ENCODE measurements around the gene ZFP69B. TPM values are rescaled to one million over a fixed set of nuclear protein-coding genes. Genes with fewer than 3 reads are reported as not detected.

Gene ZFP69B
- total and polyA plus RNA-seq, 2 of the 8 experiments (the other 6 are each of a cell fraction or from before 2014, with no cell fraction given): 1.7 to 8.2 TPM

- TF ChIP-seq USF2 (IDR thresholded peaks at IDR 0.05; ENCODE audit: low read length): no peak
- 0 out of 2 replicates have a peak, but pooled peaks have one; percentile 62 for TF ChIP-seq TAF1 (IDR thresholded peaks at IDR 0.05; ENCODE audit: low read depth, low read length)
- TF ChIP-seq CEBPB (IDR thresholded peaks at IDR 0.05; ENCODE audit: low read depth, low read length): no peak
- TF ChIP-seq SP2 (IDR thresholded peaks at IDR 0.05; ENCODE audit: low read length): no peak
- TF ChIP-seq SIN3A (conservative IDR thresholded peaks at IDR 0.05 in 1 of 2, IDR thresholded peaks at IDR 0.05 in 1 of 2; ENCODE audit: low read depth in 1 of 2, low read length in 2 of 2): 0 out of 4 replicates have a peak, but pooled peaks of 1 of the 2 experiments have one; percentile 45
- no peak for TF ChIP-seq SIRT6 (IDR thresholded peaks at IDR 0.05; ENCODE audit: low read length)
- TF ChIP-seq EZH2 (IDR thresholded peaks at IDR 0.05; ENCODE audit: low read depth, low read length, severe bottlenecking): no peak
- TF ChIP-seq NANOG (IDR thresholded peaks at IDR 0.05; ENCODE audit: insufficient read depth, low read depth, low read length, poor library complexity, severe bottlenecking): no peak
- no peak for TF ChIP-seq TEAD4 (IDR thresholded peaks at IDR 0.05; ENCODE audit: low read depth, low read length)
- peak; percentile 45 for TF ChIP-seq CREB1 (IDR thresholded peaks at IDR 0.05)
- TF ChIP-seq ATF3 (IDR thresholded peaks at IDR 0.05; ENCODE audit: insufficient read depth, low read depth, low read length): no peak
- peak; percentile 89 for TF ChIP-seq KDM4A (IDR thresholded peaks at IDR 0.05; ENCODE audit: low read depth, low read length, severe bottlenecking)
- TF ChIP-seq RXRA (IDR thresholded peaks at IDR 0.05; ENCODE audit: insufficient read depth, low read depth, low read length): no peak
- peak; percentile 32; the same call in 1 of the 2 replicates for TF ChIP-seq YY1 (IDR thresholded peaks at IDR 0.05; ENCODE audit: low read depth, low read length)
- TF ChIP-seq, protein P1, sequence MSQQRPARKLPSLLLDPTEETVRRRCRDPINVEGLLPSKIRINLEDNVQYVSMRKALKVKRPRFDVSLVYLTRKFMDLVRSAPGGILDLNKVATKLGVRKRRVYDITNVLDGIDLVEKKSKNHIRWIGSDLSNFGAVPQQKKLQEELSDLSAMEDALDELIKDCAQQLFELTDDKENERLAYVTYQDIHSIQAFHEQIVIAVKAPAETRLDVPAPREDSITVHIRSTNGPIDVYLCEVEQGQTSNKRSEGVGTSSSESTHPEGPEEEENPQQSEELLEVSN (IDR thresholded peaks at IDR 0.05): peak; percentile 30; the same call in 1 of the 2 replicates
- no peak for TF ChIP-seq GTF2F1 (IDR thresholded peaks at IDR 0.05; ENCODE audit: borderline replicate concordance, low read depth, low read length)
- TF ChIP-seq POLR2A (IDR thresholded peaks at IDR 0.05; ENCODE audit: control extremely low read depth in 1 of 2, low read depth in 2 of 2, low read length in 2 of 2): peak; percentile 51 to 68
- TF ChIP-seq, protein P2, sequence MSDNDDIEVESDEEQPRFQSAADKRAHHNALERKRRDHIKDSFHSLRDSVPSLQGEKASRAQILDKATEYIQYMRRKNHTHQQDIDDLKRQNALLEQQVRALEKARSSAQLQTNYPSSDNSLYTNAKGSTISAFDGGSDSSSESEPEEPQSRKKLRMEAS (IDR thresholded peaks at IDR 0.05): peak; percentile 75; the same call in 1 of the 2 replicates
- no peak for TF ChIP-seq SUZ12 (IDR thresholded peaks at IDR 0.05; ENCODE audit: low read length)
- TF ChIP-seq RAD21 (IDR thresholded peaks at IDR 0.05 in 1 of 2, conservative IDR thresholded peaks at IDR 0.05 in 1 of 2; ENCODE audit: low read depth in 2 of 2, low read length in 2 of 2): no peak; a peak in 1 of 4 replicates
- no peak for TF ChIP-seq JUND (IDR thresholded peaks at IDR 0.05; ENCODE audit: low read length)
Observed at GRCh38 chr1:40449684-40450494, at the start of gene ZFP69B (continued).
